ENCODE data around the gene DESI2. TPM values are rescaled to one million over a fixed set of nuclear protein-coding genes. Genes with fewer than 3 reads are reported as not detected.

DESI2 gene
- total RNA-seq, 2 experiments from 2014 or later = 30.4 to 31.1 TPM

DNA sequence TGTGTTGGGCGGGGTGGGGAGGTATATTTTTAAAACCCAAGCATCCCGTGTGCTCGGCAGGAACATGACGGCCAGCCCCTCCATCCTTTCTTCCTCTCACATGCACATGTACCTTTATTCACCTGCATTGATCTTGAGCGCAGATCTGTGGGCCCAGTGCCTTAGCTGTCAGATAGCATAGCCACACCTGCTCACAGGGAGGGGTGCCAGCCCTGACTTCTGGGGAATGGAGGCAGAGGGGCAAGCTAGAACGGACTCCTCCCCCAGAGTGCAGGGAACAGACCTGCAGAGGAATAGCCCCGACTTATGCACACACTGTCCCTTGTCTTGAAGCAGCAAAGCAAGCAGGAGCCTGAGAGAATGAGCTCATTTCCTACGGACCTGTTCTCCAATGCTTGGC is 56.1 kb downstream of the DESI2 start:
- POLR2A ChIA-PET = no interaction called here

DNA sequence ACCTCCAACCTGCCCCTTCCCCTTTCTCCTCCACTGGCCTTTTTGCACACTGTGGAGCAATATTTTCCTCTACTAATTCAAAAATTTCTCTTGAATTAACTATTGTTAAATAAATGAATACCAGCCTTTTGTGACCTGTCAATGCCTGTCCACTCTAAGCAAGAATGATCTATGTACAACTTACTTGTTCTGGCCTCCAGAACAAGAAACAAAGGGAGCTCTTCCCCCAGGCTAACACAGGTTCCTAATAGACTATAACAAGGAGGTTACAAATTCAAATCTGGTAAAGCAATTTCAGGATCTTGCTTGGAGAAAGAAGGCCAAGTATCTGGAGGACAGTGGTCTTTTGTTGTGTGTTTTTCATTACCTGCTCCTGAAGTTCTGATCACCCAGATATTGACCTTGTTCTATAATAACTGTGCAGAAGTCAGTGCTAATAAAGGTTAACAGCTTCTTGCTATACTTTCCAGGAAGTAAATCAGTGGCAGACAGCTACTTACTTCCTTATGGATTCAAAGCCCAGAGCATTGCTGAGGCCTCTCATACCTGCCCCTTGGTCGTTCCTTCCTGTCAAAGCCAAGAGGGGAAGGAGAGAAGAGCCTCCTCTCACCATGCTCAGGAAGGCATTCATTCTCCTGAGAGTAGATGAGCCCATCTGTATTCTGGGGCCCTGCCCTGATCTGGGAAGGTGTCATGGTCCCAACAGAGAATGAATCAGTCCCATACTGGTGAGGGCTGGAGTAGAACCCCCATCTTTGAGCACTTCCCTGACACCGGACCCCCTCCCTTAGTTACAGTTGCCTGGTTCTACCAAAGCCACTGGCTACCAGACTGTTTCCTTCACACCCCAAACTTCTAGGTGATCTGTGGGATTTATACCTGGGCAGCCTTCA is 56.8 kb downstream of the DESI2 start:
- ChIA-PET CTCF (no interaction called here), POLR2A (no interaction called here)
- Mint-ChIP-seq H3K36me3 (ENCODE audit: low read depth) (peaks cover 6% of the 10 kb centered on the region), H3K9me3 (no peaks in the 10 kb centered on the region), H3K27ac (no peak overlapping the region), H3K27me3 (no peaks in the 10 kb centered on the region), H3K4me3 (no peak overlapping the region), H3K4me1 (ENCODE audit: low read depth) (peaks cover 2% of the 10 kb centered on the region)
- TF ChIP-seq, protein P1, sequence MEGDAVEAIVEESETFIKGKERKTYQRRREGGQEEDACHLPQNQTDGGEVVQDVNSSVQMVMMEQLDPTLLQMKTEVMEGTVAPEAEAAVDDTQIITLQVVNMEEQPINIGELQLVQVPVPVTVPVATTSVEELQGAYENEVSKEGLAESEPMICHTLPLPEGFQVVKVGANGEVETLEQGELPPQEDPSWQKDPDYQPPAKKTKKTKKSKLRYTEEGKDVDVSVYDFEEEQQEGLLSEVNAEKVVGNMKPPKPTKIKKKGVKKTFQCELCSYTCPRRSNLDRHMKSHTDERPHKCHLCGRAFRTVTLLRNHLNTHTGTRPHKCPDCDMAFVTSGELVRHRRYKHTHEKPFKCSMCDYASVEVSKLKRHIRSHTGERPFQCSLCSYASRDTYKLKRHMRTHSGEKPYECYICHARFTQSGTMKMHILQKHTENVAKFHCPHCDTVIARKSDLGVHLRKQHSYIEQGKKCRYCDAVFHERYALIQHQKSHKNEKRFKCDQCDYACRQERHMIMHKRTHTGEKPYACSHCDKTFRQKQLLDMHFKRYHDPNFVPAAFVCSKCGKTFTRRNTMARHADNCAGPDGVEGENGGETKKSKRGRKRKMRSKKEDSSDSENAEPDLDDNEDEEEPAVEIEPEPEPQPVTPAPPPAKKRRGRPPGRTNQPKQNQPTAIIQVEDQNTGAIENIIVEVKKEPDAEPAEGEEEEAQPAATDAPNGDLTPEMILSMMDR (IDR thresholded peaks at IDR 0.05) = no peak
- ATAC-seq (no peak), DNase-seq (no peak)
- intact Hi-C loops (cut with micrococcal nuclease) = no loop called here

More for the DNA sequence above, 56.1 kb downstream of the DESI2 start:
- TF ChIP-seq, protein P1 (IDR thresholded peaks at IDR 0.05) = no peak
- Mint-ChIP-seq H3K9me3 (no peaks in the 10 kb centered on the region), H3K4me1 (ENCODE audit: low read depth) (peaks cover 2% of the 10 kb centered on the region), H3K27me3 (no peaks in the 10 kb centered on the region), H3K4me3 (no peak overlapping the region), H3K36me3 (ENCODE audit: low read depth) (peaks cover 6% of the 10 kb centered on the region), H3K27ac (no peak overlapping the region)
- intact Hi-C loops (cut with micrococcal nuclease) = no loop called here
- no peak for DNase-seq
- CTCF ChIA-PET = no interaction called here
- ATAC-seq = no peak

GRCh38 chr1:244710474-244711062 is 57.6 kb downstream of the DESI2 start:
- CTCF ChIA-PET = no interaction called here
- H3K4me3 Mint-ChIP-seq = no peak overlapping the region
- intact Hi-C loops (cut with micrococcal nuclease) = no loop called here
- ATAC-seq (no peak), DNase-seq (no peak)
- peaks cover 2% of the 10 kb centered on the region for H3K4me1 Mint-ChIP-seq (ENCODE audit: low read depth)
- H3K9me3 Mint-ChIP-seq = no peaks in the 10 kb centered on the region
- H3K27ac Mint-ChIP-seq = no peak overlapping the region
- no peaks in the 10 kb centered on the region for H3K27me3 Mint-ChIP-seq
- TF ChIP-seq, protein P1 (IDR thresholded peaks at IDR 0.05) = no peak
- H3K36me3 Mint-ChIP-seq (ENCODE audit: low read depth) = peaks cover 5% of the 10 kb centered on the region
- POLR2A ChIA-PET = no interaction called here

GRCh38 chr1:244712669-244713068 is 59.7 kb downstream of the DESI2 start:
- Mint-ChIP-seq H3K9me3 (no peaks in the 10 kb centered on the region), H3K4me1 (ENCODE audit: low read depth) (peaks cover 2% of the 10 kb centered on the region), H3K4me3 (no peak overlapping the region), H3K27me3 (no peaks in the 10 kb centered on the region), H3K27ac (no peak overlapping the region), H3K36me3 (ENCODE audit: low read depth) (no peaks in the 10 kb centered on the region)
- intact Hi-C loops (cut with micrococcal nuclease) = no loop called here
- DNase-seq (peak; percentile 35), ATAC-seq (peak; percentile 79)
- ChIA-PET CTCF (interaction anchor here (1.5 kb wide), 1 partner anchor 330 kb away, joined by 3 read pairs; no protein-coding TSS in a partner anchor), POLR2A (no interaction called here)
- TF ChIP-seq, protein P1 (IDR thresholded peaks at IDR 0.05) = no peak

DNA sequence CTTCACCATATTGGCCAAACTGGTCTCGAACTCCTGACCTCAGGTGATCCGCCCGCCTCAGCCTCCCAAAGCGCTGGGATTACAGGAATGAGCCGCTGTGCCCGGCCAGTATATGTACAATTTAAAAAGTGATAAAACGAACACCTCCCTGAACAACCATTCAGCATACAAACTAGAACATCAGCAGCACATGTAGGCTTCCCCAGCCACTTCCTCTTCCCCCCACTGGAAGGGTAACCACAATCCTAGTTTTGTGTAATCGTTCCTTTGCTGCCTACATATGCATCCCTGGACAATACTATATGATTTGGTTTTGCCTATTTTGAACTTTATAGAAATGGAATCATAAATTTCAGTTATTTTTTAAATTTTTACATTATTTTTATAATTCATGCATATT is 60.4 kb downstream of the DESI2 start:
- Mint-ChIP-seq H3K36me3 (ENCODE audit: low read depth) (no peaks in the 10 kb centered on the region), H3K9me3 (no peaks in the 10 kb centered on the region), H3K27ac (no peak overlapping the region), H3K4me3 (no peak overlapping the region), H3K27me3 (no peaks in the 10 kb centered on the region), H3K4me1 (ENCODE audit: low read depth) (peaks cover 2% of the 10 kb centered on the region)
- ChIA-PET CTCF (no interaction called here), POLR2A (no interaction called here)
- TF ChIP-seq, protein P1 (IDR thresholded peaks at IDR 0.05) = no peak
- DNase-seq = no peak
- ATAC-seq = no peak
- intact Hi-C loops (cut with micrococcal nuclease) = no loop called here

All from activated CD8-positive, alpha-beta T cell treated with anti-CD3 and anti-CD28 coated beads for 36 hours (primary cell).